ENCODE measurements around the gene ARHGAP15. TPM values are rescaled to one million over a fixed set of nuclear protein-coding genes. Genes with fewer than 3 reads are reported as not detected.
A peak's percentile ranks its signal among the peaks of the same experiment; 100 is the strongest.

The ARHGAP15 gene
- total and polyA plus RNA-seq, 4 donors: 3.8 to 17.9 (median 13.2) TPM

DNA sequence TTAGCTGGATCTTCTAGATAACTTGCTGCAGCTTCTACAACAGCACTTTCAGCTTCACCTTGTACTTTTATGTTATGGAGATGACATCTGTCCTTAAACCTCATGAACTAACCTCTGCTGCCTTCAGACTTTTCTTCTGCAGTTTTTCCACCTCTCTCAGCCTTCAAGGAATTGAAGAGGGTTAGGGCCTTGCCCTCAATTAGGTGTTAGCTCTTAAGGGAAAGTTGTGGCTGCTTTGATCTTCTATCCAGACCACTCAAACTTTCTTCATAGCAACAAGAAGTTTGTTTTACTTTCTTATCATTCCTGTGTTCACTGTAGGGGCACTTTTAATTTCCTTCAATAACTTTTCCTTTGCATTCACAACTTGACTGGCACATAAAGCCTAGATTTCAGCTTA, 52.3 kb downstream of the ARHGAP15 start:
- Histone ChIP-seq H3K27ac (ENCODE audit: low read depth in 1 of 2, low read length in 2 of 2) (no peak overlapping the region), H3K9ac (ENCODE audit: low read depth in 1 of 2, low read length in 2 of 2) (no peak overlapping the region), H3K9me3 (ENCODE audit: control insufficient read depth in 4 of 4, low read length in 3 of 4) (peaks cover 0 to 5% (median under 1%) of the 10 kb centered on the region in 4 donors), H3K4me3 (ENCODE audit: low read depth in 1 of 3, low read length in 3 of 3) (peak overlapping the region in 1 of 3 donors; percentile 7), H3K36me3 (ENCODE audit: control insufficient read depth in 4 of 4, insufficient read depth in 3 of 4, low read depth in 1 of 4, low read length in 3 of 4) (no peaks in the 10 kb centered on the region), H3K27me3 (ENCODE audit: control insufficient read depth in 4 of 4, insufficient read depth in 4 of 4, low read length in 3 of 4) (no peaks in the 10 kb centered on the region), H3K4me1 (ENCODE audit: control insufficient read depth in 4 of 4, insufficient read depth in 4 of 4, low read length in 3 of 4) (no peaks in the 10 kb centered on the region)
- TF ChIP-seq, protein P1, sequence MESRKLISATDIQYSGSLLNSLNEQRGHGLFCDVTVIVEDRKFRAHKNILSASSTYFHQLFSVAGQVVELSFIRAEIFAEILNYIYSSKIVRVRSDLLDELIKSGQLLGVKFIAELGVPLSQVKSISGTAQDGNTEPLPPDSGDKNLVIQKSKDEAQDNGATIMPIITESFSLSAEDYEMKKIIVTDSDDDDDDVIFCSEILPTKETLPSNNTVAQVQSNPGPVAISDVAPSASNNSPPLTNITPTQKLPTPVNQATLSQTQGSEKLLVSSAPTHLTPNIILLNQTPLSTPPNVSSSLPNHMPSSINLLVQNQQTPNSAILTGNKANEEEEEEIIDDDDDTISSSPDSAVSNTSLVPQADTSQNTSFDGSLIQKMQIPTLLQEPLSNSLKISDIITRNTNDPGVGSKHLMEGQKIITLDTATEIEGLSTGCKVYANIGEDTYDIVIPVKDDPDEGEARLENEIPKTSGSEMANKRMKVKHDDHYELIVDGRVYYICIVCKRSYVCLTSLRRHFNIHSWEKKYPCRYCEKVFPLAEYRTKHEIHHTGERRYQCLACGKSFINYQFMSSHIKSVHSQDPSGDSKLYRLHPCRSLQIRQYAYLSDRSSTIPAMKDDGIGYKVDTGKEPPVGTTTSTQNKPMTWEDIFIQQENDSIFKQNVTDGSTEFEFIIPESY (IDR thresholded peaks at IDR 0.05): no peak
- TF ChIP-seq FOXA1 (IDR thresholded peaks at IDR 0.05) (no peak), YY1 (IDR thresholded peaks at IDR 0.05) (no peak), FOXA2 (IDR thresholded peaks at IDR 0.05) (no peak), RXRA (IDR thresholded peaks at IDR 0.05) (no peak), SP1 (IDR thresholded peaks at IDR 0.05) (no peak), JUND (IDR thresholded peaks at IDR 0.05) (no peak), GABPA (IDR thresholded peaks at IDR 0.05 in 1 of 2, conservative IDR thresholded peaks at IDR 0.05 in 1 of 2) (no peak), RAD21 (IDR thresholded peaks at IDR 0.05) (no peak), HNF4A (conservative IDR thresholded peaks at IDR 0.05) (no peak), HNF4G (IDR thresholded peaks at IDR 0.05) (no peak), NR2F2 (IDR thresholded peaks at IDR 0.05) (no peak), TAF1 (conservative IDR thresholded peaks at IDR 0.05) (no peak), EGR1 (IDR thresholded peaks at IDR 0.05; ENCODE audit: low read depth in 2 of 2) (no peak)
- TF ChIP-seq, protein P2, sequence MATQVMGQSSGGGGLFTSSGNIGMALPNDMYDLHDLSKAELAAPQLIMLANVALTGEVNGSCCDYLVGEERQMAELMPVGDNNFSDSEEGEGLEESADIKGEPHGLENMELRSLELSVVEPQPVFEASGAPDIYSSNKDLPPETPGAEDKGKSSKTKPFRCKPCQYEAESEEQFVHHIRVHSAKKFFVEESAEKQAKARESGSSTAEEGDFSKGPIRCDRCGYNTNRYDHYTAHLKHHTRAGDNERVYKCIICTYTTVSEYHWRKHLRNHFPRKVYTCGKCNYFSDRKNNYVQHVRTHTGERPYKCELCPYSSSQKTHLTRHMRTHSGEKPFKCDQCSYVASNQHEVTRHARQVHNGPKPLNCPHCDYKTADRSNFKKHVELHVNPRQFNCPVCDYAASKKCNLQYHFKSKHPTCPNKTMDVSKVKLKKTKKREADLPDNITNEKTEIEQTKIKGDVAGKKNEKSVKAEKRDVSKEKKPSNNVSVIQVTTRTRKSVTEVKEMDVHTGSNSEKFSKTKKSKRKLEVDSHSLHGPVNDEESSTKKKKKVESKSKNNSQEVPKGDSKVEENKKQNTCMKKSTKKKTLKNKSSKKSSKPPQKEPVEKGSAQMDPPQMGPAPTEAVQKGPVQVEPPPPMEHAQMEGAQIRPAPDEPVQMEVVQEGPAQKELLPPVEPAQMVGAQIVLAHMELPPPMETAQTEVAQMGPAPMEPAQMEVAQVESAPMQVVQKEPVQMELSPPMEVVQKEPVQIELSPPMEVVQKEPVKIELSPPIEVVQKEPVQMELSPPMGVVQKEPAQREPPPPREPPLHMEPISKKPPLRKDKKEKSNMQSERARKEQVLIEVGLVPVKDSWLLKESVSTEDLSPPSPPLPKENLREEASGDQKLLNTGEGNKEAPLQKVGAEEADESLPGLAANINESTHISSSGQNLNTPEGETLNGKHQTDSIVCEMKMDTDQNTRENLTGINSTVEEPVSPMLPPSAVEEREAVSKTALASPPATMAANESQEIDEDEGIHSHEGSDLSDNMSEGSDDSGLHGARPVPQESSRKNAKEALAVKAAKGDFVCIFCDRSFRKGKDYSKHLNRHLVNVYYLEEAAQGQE (IDR thresholded peaks at IDR 0.05): no peak
- TF ChIP-seq, protein P3, sequence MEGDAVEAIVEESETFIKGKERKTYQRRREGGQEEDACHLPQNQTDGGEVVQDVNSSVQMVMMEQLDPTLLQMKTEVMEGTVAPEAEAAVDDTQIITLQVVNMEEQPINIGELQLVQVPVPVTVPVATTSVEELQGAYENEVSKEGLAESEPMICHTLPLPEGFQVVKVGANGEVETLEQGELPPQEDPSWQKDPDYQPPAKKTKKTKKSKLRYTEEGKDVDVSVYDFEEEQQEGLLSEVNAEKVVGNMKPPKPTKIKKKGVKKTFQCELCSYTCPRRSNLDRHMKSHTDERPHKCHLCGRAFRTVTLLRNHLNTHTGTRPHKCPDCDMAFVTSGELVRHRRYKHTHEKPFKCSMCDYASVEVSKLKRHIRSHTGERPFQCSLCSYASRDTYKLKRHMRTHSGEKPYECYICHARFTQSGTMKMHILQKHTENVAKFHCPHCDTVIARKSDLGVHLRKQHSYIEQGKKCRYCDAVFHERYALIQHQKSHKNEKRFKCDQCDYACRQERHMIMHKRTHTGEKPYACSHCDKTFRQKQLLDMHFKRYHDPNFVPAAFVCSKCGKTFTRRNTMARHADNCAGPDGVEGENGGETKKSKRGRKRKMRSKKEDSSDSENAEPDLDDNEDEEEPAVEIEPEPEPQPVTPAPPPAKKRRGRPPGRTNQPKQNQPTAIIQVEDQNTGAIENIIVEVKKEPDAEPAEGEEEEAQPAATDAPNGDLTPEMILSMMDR (IDR thresholded peaks at IDR 0.05; ENCODE audit: low read depth, low read length, missing input control): no peak
- TF ChIP-seq, protein P4, sequence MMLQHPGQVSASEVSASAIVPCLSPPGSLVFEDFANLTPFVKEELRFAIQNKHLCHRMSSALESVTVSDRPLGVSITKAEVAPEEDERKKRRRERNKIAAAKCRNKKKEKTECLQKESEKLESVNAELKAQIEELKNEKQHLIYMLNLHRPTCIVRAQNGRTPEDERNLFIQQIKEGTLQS (IDR thresholded peaks at IDR 0.05): no peak
- TF ChIP-seq, protein P5, sequence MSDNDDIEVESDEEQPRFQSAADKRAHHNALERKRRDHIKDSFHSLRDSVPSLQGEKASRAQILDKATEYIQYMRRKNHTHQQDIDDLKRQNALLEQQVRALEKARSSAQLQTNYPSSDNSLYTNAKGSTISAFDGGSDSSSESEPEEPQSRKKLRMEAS (IDR thresholded peaks at IDR 0.05): no peak
- DNase-seq (ENCODE audit: low spot score): no peak

Measured in liver (tissue), 9 donors.